Small intestine (tissue), 7 donors: ENCODE results near the gene TDP1. TPM values are rescaled to one million over a fixed set of nuclear protein-coding genes. Genes with fewer than 3 reads are reported as not detected.
A peak's percentile ranks its signal among the peaks of the same experiment; 100 is the strongest.

Experiments
- DNase-seq, 2 donors: peaks; one replicate each; pipeline versions ENCODE4 v3.0.0 to v3.0.0-alpha.2; 2013
- FAIRE-seq: peaks from 2 replicates; lab custom pipeline; 2012; peaks lifted over from hg19 to GRCh38; lab: Jason Lieb, UNC
- H3K27ac ChIP-seq, 3 donors: one replicate each; pipeline ENCODE4 v1.5.1; 2013; ENCODE audit warnings: low read length in 2 of 3, mild to moderate bottlenecking in 2 of 3, control low read depth in 1 of 3, inconsistent platforms in 1 of 3, low read depth in 1 of 3, moderate library complexity in 1 of 3
- H3K27me3 ChIP-seq, 3 donors: one replicate each; pipeline ENCODE4 v1.6.1; 2013; ENCODE audit warnings: low read length in 3 of 3, inconsistent platforms in 1 of 3; ENCODE audit not compliant: control insufficient read depth in 3 of 3, insufficient read depth in 3 of 3
- H3K36me3 ChIP-seq, 3 donors: one replicate each; pipeline ENCODE4 v1.6.1; 2013; ENCODE audit warnings: low read length in 3 of 3, inconsistent platforms in 1 of 3, low read depth in 1 of 3, mild to moderate bottlenecking in 1 of 3, moderate library complexity in 1 of 3; ENCODE audit not compliant: control insufficient read depth in 3 of 3, insufficient read depth in 2 of 3
- H3K4me1 ChIP-seq, 3 donors: one replicate each; pipeline ENCODE4 v1.6.1; 2013; ENCODE audit warnings: low read length in 2 of 3, inconsistent platforms in 1 of 3, low read depth in 1 of 3, mild to moderate bottlenecking in 1 of 3, moderate library complexity in 1 of 3; ENCODE audit not compliant: control insufficient read depth in 3 of 3, insufficient read depth in 2 of 3
- H3K4me3 ChIP-seq, 3 donors: one replicate each; pipeline ENCODE4 v1.5.1; 2013; ENCODE audit warnings: low read length in 3 of 3, control low read depth in 1 of 3, inconsistent platforms in 1 of 3, low read depth in 1 of 3, mild to moderate bottlenecking in 1 of 3, moderate library complexity in 1 of 3
- H3K9me3 ChIP-seq, 2 donors: one replicate each; pipeline ENCODE4 v1.6.1; 2013; ENCODE audit warnings: low read depth in 1 of 2, low read length in 1 of 2; ENCODE audit not compliant: control insufficient read depth in 2 of 2, insufficient read depth in 1 of 2
- WGBS, 3 donors: extraction: QIAGEN DNeasy Blood & Tissue Kit; methylation state at CpG; one replicate each; pipeline ENCODE4 v1.1.7; 2013; 5-methylcytosine and 5-hydroxymethylcytosine counted together
- polyA plus RNA-seq, 4 donors: library from polyadenylated mRNA; stranded (reverse) in 3 of 4; unstranded in 1 of 4; fragments of 200-250 nt in 3 of 4; fragments of 120-200 nt in 1 of 4; gene quantifications; one replicate each; pipeline versions ENCODE4 v1.2.1 to v1.2.3, GENCODE V29; 2013
- donor health status: healthy with polysubstance abuse.
- donor health status: control.
- donor health status: control.
- donor health status: Bipolar disorder and iron deficiency.
- donor health status: healthy.

The TDP1 gene
- polyA plus RNA-seq, 4 donors = 2.5 to 18.3 (median 6.6) TPM

GRCh38 chr14:90053044-90053443, 97.3 kb downstream of the TDP1 start:
- Histone ChIP-seq H3K9me3 (no peaks in the 10 kb centered on the region), H3K27ac (no peak overlapping the region), H3K4me3 (no peak overlapping the region), H3K27me3 (peaks cover 0 to 11% (median 4%) of the 10 kb centered on the region in 3 donors), H3K4me1 (no peaks in the 10 kb centered on the region), H3K36me3 (no peaks in the 10 kb centered on the region)
- FAIRE-seq = no peak
- WGBS, 3 donors = 61 to 65% (median 63%) methylated on average over 2 of the region's 2 CpGs
- DNase-seq = no peak

DNA sequence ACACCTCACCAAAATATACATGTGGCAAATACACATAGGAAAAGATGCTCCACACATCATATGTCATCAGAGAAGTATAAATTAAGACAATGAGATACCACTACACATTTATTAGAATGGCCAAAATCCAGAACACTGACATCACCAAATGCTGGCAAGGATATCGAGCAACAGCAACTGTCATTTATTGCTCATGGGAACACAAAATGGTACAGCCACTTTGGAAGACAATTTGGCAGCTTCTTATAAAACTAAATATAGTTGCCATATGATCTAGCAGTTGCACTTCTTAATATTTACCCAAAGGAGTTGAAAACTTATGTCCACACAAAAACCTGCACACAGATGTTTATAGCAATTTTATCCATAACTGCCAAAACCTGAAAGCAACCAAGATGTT, 99.1 kb downstream of the TDP1 start:
- DNase-seq (no peak), FAIRE-seq (no peak)
- H3K36me3 ChIP-seq = no peaks in the 10 kb centered on the region
- WGBS, 3 donors = 78 to 92% (median 91%) methylated on average over 1 of the region's 1 CpG
- peaks cover 0 to 19% (median 6%) of the 10 kb centered on the region in 3 donors for H3K27me3 ChIP-seq
- peaks cover 0 to 2% of the 10 kb centered on the region in 2 donors for H3K9me3 ChIP-seq
- no peaks in the 10 kb centered on the region for H3K4me1 ChIP-seq
- H3K27ac ChIP-seq = no peak overlapping the region
- no peak overlapping the region for H3K4me3 ChIP-seq

DNA sequence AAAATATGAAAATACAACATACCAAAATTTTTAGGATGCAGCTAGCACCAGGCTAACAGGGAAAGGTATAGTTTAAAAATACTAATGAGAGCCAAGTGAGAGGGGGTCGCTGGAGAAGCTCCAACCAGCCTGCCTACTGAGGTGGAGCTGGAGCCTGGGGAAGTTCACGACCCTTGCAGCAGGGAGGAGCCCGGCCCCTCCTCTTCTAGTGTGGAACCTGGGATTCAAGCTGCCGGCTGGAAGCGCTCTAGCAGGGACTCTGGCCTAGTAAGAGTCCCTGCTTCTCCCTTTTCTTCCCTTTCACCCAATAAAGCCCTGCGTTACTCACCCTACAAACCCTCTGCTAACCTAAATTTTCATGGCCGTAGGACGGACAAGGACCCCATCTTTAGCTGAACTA, 101.1 kb downstream of the TDP1 start:
- no peak overlapping the region for H3K27ac ChIP-seq
- peaks cover 0 to 2% of the 10 kb centered on the region in 2 donors for H3K9me3 ChIP-seq
- H3K36me3 ChIP-seq = no peaks in the 10 kb centered on the region
- peaks cover 11 to 36% (median 16%) of the 10 kb centered on the region in 3 donors for H3K27me3 ChIP-seq
- no peak for FAIRE-seq
- peaks cover 0 to 8% (median 2%) of the 10 kb centered on the region in 3 donors for H3K4me1 ChIP-seq
- H3K4me3 ChIP-seq = no peak overlapping the region
- DNase-seq = no peak
- WGBS, 3 donors = 50 to 54% (median 51%) methylated on average over 8 of the region's 8 CpGs

- FAIRE-seq (no peak), DNase-seq (no peak)
- H3K4me3 ChIP-seq = no peak overlapping the region
- H3K27ac ChIP-seq = no peak overlapping the region
- H3K4me1 ChIP-seq = peaks cover 2 to 8% (median 4%) of the 10 kb centered on the region in 3 donors
- H3K36me3 ChIP-seq = no peaks in the 10 kb centered on the region
- H3K27me3 ChIP-seq = peaks cover 12 to 52% (median 30%) of the 10 kb centered on the region in 3 donors
- peaks cover 0 to 2% of the 10 kb centered on the region in 2 donors for H3K9me3 ChIP-seq
- WGBS, 3 donors = 80 to 86% (median 82%) methylated on average over 7 of the region's 7 CpGs
These were observed 103.2 kb downstream of the TDP1 start for GRCh38 chr14:90058876-90059458.

DNA sequence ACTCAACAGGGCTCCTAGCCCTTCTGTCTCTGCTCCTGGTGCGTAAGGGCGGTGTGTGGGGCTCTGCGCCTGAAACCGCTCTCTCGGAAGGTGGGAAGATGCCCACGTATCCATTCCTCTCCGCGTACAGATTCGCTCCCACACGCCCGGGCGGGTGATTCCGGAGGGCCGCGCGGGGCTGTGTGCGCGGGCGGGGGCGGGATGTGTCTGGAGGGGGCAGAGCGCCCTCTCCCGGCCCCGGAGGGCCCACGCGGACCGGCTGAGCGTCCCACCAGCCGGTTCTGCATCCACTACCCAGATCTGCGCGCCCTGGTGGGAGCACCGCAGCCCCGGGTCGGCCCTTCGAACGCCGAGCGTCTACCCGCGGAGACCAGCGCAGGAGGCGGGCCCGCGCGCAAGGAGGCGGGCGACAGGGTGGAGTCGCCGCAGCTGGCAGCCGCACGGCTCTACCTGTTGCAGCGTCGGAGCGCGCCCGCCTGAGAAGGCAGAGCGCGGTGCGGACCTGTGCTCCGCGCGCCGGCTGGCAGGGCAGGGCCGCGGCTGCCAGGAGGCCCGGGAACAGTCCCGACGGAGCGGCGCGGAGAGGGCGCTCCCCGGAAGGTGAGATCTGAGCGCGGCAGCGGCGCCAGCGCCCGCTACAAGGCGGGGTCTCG, 104.7 kb downstream of the TDP1 start:
- Histone ChIP-seq H3K36me3 (no peaks in the 10 kb centered on the region), H3K4me1 (peaks cover 2 to 8% (median 4%) of the 10 kb centered on the region in 3 donors), H3K27me3 (peaks cover 12 to 64% (median 34%) of the 10 kb centered on the region in 3 donors), H3K9me3 (peaks cover 0 to 2% of the 10 kb centered on the region in 2 donors), H3K27ac (no peak overlapping the region), H3K4me3 (peak overlapping the region in 2 of 3 donors; percentile 19 to 43)
- no peak for FAIRE-seq
- peak; percentile 52 to 70 for DNase-seq
- 1% methylated on average over 61 to 80 of the region's 80 CpGs for WGBS, 3 donors

- peak in 1 of 2 donors; percentile 8 for DNase-seq
- WGBS, 3 donors = 1 to 3% (median 2%) methylated on average over 44 to 60 of the region's 60 CpGs
- Histone ChIP-seq H3K4me3 (peak overlapping the region; percentile 19 to 43 (median 23)), H3K27ac (no peak overlapping the region), H3K36me3 (no peaks in the 10 kb centered on the region), H3K9me3 (peaks cover 0 to 2% of the 10 kb centered on the region in 2 donors), H3K27me3 (peaks cover 12 to 68% (median 38%) of the 10 kb centered on the region in 3 donors), H3K4me1 (peaks cover 2 to 8% (median 4%) of the 10 kb centered on the region in 3 donors)
- FAIRE-seq = no peak
These were observed 105.4 kb downstream of the TDP1 start for GRCh38 chr14:90060965-90061684.

DNA sequence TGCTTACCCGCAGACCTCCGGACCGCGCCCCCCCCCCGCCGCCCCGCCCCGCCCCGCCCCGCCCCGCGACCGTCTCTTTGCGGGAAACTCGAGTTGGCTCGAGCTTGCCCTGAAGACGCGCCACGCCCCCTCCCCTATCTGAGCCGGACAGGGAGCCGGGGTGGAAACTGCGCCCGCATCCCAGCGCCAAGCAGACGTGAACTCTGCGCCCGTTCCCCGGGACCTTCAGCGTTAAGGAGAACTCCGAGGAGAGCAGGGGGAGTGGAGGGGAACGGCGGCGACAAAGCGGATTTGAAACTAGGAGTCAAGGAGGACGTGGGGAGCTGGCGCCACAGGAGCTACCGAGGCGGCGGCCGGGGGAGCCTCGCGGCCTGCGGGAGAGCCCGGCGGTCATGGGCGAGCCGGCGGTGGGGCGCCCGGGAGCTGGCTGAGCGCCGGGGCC, 106.0 kb downstream of the TDP1 start, which contains the start of gene KCNK13:
KCNK13 (plus strand) TSS at position 310 of the 442 bp plus-strand sequence. CDS start 212 bp downstream, outside the sequence.
- FAIRE-seq (no peak), DNase-seq (peak in 1 of 2 donors; percentile 41)
- Histone ChIP-seq H3K36me3 (no peaks in the 10 kb centered on the region), H3K4me3 (peak within 1 kb of the TSS; percentile 19 to 43 (median 23)), H3K9me3 (peaks cover 0 to 2% of the 10 kb centered on the region in 2 donors), H3K4me1 (peaks cover 2 to 8% (median 4%) of the 10 kb centered on the region in 3 donors), H3K27me3 (peaks cover 12 to 67% (median 38%) of the 10 kb centered on the region in 3 donors), H3K27ac (no peak within 1 kb of the TSS)
- 1 to 2% (median 1%) methylated on average over 23 to 52 of the region's 52 CpGs for WGBS, 3 donors
